Posterior cingulate gyrus (tissue), 11 donors: ENCODE measurements around the gene GPC6.

Source experiments
- DNase-seq, 10 donors: peaks; one replicate each; pipeline versions ENCODE4 v3.0.0 to v3.0.0-alpha.2; 2020 to 2021; ENCODE audit warnings: mixed read lengths in 3 of 10
- intact Hi-C: fragments of 100-400 bp; cut with DNase I; formaldehyde crosslinking; loops from one replicate; pipeline ENCODE4 v1.15.1; 2023

GPC6 gene

GRCh38 chr13:94454334-94454733 is 1227.7 kb downstream of the GPC6 start:
- no peak for DNase-seq
- intact Hi-C loops, result no loop called here

GRCh38 chr13:94454906-94455305 is 1228.3 kb downstream of the GPC6 start:
- intact Hi-C loops, result no loop called here
- DNase-seq, result no peak

- intact Hi-C loops, result no loop called here
- no peak for DNase-seq
Observed at GRCh38 chr13:94455414-94455813, 1228.8 kb downstream of the GPC6 start.
